ENCODE data around the gene ADGRL3.

ADGRL3 gene

DNA sequence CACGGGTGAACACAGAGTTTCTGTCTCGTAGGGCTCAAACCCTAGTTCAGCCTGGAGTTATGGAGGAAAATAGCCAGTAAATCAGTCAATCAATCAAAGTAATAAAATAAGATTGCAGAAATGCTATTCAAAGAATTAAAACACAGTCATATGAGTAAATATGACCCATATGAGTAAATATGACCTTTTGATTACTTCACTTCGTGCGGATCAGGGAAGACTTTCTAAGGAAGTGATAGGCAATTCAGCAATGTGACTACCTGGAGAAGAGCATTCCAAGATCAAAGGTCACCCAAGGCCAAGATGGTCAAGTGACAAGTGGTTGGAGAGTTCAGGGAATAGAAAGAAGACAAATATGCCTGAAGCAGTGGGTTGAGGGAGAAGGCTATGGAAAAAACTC is 722.6 kb downstream of the ADGRL3 start:
- Histone ChIP-seq H3K4me2 (no peak overlapping the region), H3K27me3 (ENCODE audit: insufficient read depth, low read depth) (no peaks in the 10 kb centered on the region), H3K4me3 (IDR thresholded peaks at IDR 0.05; ENCODE audit: insufficient read depth, low read depth, low read length) (no peak overlapping the region), H2AFZ (ENCODE audit: low read depth) (no peak overlapping the region), H3K9ac (no peak overlapping the region), H3K27ac (no peak overlapping the region), H4K20me1 (ENCODE audit: insufficient read depth) (no peaks in the 10 kb centered on the region; the same call in 1 of the 2 replicates), H3K36me3 (ENCODE audit: insufficient read depth) (no peaks in the 10 kb centered on the region), H3K79me2 (ENCODE audit: insufficient read depth, low read depth) (no peaks in the 10 kb centered on the region), H3K4me1 (ENCODE audit: low read depth, poor library complexity, severe bottlenecking) (no peaks in the 10 kb centered on the region)
- TF ChIP-seq, protein P1, sequence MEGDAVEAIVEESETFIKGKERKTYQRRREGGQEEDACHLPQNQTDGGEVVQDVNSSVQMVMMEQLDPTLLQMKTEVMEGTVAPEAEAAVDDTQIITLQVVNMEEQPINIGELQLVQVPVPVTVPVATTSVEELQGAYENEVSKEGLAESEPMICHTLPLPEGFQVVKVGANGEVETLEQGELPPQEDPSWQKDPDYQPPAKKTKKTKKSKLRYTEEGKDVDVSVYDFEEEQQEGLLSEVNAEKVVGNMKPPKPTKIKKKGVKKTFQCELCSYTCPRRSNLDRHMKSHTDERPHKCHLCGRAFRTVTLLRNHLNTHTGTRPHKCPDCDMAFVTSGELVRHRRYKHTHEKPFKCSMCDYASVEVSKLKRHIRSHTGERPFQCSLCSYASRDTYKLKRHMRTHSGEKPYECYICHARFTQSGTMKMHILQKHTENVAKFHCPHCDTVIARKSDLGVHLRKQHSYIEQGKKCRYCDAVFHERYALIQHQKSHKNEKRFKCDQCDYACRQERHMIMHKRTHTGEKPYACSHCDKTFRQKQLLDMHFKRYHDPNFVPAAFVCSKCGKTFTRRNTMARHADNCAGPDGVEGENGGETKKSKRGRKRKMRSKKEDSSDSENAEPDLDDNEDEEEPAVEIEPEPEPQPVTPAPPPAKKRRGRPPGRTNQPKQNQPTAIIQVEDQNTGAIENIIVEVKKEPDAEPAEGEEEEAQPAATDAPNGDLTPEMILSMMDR (conservative IDR thresholded peaks at IDR 0.05; ENCODE audit: low read depth, low read length) = no peak

DNA sequence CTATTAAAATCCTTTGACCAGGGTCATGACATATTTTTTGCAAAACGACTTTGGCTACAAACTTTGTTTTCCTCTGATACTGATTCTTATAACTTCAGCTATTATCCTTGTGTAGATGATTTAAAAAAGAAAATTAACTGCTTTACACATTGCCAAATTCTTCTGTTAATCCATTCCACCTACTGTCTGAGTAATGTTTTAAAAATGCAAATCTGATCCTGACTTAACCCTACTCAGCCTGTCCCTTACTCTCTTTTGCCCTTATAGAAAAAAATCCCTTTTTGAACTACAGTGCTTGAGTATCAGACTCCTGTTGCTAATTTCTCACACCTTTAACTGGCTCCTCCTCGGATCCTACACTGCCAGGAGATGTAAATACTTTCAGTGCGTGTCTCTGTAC is 723.1 kb downstream of the ADGRL3 start:
- Histone ChIP-seq H3K36me3 (ENCODE audit: insufficient read depth) (no peaks in the 10 kb centered on the region), H3K4me2 (no peak overlapping the region), H3K9ac (no peak overlapping the region), H3K4me3 (IDR thresholded peaks at IDR 0.05; ENCODE audit: insufficient read depth, low read depth, low read length) (no peak overlapping the region), H4K20me1 (ENCODE audit: insufficient read depth) (no peaks in the 10 kb centered on the region; the same call in 1 of the 2 replicates), H2AFZ (ENCODE audit: low read depth) (no peak overlapping the region), H3K4me1 (ENCODE audit: low read depth, poor library complexity, severe bottlenecking) (no peaks in the 10 kb centered on the region), H3K79me2 (ENCODE audit: insufficient read depth, low read depth) (no peaks in the 10 kb centered on the region), H3K27me3 (ENCODE audit: insufficient read depth, low read depth) (no peaks in the 10 kb centered on the region), H3K27ac (no peak overlapping the region)
- TF ChIP-seq, protein P1 (conservative IDR thresholded peaks at IDR 0.05; ENCODE audit: low read depth, low read length) = no peak

DNA sequence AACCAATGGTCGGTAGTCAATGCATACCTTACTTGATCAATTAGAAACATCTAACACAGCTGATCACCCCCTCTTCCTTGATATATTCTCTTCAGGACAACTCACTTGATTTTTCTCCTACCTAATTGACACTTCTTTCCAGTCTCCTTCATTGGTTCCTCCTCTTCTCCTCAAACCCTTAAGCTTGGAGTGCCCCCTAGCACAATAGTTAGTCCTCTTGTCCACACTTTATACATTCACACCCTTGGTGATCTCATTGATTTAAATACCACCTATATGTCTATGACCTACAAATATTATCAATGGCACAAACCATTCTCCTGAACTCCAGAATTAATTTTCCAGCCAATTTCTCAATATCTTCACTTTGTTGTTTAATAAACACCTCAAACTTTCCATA is 724.0 kb downstream of the ADGRL3 start:
- Histone ChIP-seq H3K4me1 (ENCODE audit: low read depth, poor library complexity, severe bottlenecking) (no peaks in the 10 kb centered on the region), H2AFZ (ENCODE audit: low read depth) (no peak overlapping the region), H3K4me2 (no peak overlapping the region), H3K79me2 (ENCODE audit: insufficient read depth, low read depth) (no peaks in the 10 kb centered on the region), H3K27me3 (ENCODE audit: insufficient read depth, low read depth) (no peaks in the 10 kb centered on the region), H4K20me1 (ENCODE audit: insufficient read depth) (no peaks in the 10 kb centered on the region; the same call in 1 of the 2 replicates), H3K9ac (no peak overlapping the region), H3K4me3 (IDR thresholded peaks at IDR 0.05; ENCODE audit: insufficient read depth, low read depth, low read length) (no peak overlapping the region), H3K36me3 (ENCODE audit: insufficient read depth) (no peaks in the 10 kb centered on the region), H3K27ac (no peak overlapping the region)
- TF ChIP-seq, protein P1 (conservative IDR thresholded peaks at IDR 0.05; ENCODE audit: low read depth, low read length) = no peak

DNA sequence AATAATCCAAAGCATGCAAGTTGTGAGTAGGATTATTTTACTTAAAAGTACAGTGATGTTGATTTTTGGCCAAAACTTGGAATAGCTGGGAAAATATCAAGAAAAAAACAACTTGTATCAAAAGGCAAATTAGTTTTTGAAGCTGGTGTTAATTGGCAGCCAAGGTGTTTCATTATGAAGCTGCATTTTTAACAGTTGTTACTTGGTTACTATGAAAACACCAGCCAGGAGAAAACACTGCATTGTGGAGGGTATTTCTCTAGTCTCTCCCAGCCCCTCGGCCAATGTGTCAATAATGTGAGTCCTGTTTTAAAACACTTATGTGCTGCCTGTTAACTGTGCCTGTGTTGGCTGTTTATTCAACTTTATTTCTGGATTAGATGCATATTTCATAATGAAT is 733.4 kb downstream of the ADGRL3 start:
- no peak overlapping the region for H3K4me2 ChIP-seq
- no peak overlapping the region for H3K9ac ChIP-seq
- no peak overlapping the region for H2AFZ ChIP-seq (ENCODE audit: low read depth)
- H3K27me3 ChIP-seq (ENCODE audit: insufficient read depth, low read depth) = no peaks in the 10 kb centered on the region
- no peak overlapping the region for H3K27ac ChIP-seq
- H3K4me1 ChIP-seq (ENCODE audit: low read depth, poor library complexity, severe bottlenecking) = no peaks in the 10 kb centered on the region
- H4K20me1 ChIP-seq (ENCODE audit: insufficient read depth) = no peaks in the 10 kb centered on the region
- H3K4me3 ChIP-seq (IDR thresholded peaks at IDR 0.05; ENCODE audit: insufficient read depth, low read depth, low read length) = no peak overlapping the region
- H3K79me2 ChIP-seq (ENCODE audit: insufficient read depth, low read depth) = no peaks in the 10 kb centered on the region
- TF ChIP-seq, protein P1 (conservative IDR thresholded peaks at IDR 0.05; ENCODE audit: low read depth, low read length) = no peak
- H3K36me3 ChIP-seq (ENCODE audit: insufficient read depth) = no peaks in the 10 kb centered on the region
